GM12875 (cell line): Measurements from ENCODE around the gene SARDH.

Source experiments
- H3K4me3 ChIP-seq: one replicate; pipeline ENCODE4 v1.5.1; 2011; ENCODE audit warnings: low read depth, low read length, control low read depth
- TF ChIP-seq, protein P1 (sequence below): IDR thresholded peaks from 2 replicates; pipeline ENCODE4 v1.5.1; 2011; ENCODE audit warnings: low read depth, mild to moderate bottlenecking, control low read depth, inconsistent platforms, low read length, moderate library complexity, borderline replicate concordance; ENCODE audit not compliant: insufficient read depth

Gene SARDH

DNA sequence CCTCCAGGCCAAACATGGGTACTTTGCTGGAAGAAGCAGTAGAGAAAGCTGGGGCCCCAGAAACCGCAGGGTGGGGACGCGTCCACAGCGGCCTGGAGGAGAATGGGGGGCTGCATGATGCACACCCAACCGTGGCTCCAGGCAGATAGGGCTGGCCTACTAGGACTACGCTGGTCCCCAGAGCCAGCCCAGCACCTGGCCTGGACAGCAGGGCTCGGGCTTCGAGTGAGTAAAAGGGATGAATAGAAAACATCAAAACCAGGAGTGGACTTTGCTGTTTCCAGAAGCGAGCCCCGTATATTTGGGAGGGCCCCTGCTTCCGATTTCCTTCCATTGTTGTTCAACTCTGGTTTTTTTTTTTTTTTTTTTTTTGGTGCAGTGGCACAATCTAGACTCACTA lies 71.3 kb downstream of the SARDH start:
- no peak overlapping the region for H3K4me3 ChIP-seq
- TF ChIP-seq, protein P1, sequence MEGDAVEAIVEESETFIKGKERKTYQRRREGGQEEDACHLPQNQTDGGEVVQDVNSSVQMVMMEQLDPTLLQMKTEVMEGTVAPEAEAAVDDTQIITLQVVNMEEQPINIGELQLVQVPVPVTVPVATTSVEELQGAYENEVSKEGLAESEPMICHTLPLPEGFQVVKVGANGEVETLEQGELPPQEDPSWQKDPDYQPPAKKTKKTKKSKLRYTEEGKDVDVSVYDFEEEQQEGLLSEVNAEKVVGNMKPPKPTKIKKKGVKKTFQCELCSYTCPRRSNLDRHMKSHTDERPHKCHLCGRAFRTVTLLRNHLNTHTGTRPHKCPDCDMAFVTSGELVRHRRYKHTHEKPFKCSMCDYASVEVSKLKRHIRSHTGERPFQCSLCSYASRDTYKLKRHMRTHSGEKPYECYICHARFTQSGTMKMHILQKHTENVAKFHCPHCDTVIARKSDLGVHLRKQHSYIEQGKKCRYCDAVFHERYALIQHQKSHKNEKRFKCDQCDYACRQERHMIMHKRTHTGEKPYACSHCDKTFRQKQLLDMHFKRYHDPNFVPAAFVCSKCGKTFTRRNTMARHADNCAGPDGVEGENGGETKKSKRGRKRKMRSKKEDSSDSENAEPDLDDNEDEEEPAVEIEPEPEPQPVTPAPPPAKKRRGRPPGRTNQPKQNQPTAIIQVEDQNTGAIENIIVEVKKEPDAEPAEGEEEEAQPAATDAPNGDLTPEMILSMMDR = no peak

DNA sequence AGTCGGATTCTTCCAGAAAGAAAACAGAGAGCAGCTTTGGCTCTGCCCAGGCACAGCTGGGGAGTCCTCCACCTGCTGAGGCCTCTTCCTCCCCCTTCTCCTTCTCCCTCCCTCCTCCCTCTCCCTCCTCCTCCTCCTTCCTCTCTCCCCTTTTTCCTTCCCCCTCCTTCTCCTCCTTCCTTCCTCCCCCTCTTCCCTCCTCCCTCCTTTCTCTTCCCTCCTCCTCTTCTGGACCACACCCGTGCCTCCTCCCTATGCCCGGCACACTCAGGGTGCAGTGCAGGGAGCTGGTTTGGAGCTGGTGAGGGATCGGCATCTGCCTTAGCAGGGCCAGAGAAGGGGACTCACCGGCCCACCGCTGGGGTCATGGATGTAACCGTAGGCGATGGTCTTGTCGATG lies 71.8 kb downstream of the SARDH start:
- no peak overlapping the region for H3K4me3 ChIP-seq
- TF ChIP-seq, protein P1 = no peak

DNA sequence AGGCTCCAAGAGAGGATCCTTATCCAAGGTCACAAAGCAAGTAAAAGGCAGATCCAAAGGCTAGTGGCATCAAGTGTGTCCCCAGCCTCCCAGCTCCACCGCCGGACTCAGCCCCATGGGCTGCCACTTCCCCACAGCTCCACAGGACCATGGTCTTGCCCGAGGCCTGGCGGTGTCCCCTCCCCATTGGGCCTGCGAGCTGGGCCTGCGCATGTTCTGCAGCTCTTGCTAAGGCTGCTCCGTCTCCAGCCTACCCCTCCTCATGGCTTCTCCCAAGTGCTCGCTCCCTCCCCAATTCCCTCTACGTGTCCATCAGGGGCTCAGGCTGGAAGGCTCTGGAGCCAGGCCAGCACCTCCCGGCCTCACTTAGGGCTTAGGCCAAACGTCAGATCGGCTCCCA lies 72.6 kb downstream of the SARDH start:
- TF ChIP-seq, protein P1 = no peak
- H3K4me3 ChIP-seq = no peak overlapping the region

DNA sequence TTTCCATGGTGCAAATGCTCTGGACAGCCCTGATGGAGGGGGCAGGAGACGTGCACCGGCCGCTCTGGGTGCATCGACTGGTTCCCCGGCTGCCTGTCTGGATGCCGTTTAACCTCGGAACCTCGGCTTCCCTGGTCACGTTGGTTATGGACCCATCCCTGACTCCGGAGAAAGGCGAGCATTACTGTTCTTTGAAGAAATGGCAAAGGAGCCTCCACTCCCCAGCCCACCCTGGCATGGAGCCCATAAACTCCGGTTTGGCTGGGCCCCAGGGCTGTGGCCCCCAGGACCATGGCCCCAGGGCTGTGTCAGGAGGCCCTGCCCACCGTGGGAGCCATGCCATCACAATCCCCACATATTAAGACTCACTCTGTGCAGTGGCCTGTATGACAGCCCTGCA lies 73.1 kb downstream of the SARDH start:
- TF ChIP-seq, protein P1 = no peak
- H3K4me3 ChIP-seq = no peak overlapping the region

DNA sequence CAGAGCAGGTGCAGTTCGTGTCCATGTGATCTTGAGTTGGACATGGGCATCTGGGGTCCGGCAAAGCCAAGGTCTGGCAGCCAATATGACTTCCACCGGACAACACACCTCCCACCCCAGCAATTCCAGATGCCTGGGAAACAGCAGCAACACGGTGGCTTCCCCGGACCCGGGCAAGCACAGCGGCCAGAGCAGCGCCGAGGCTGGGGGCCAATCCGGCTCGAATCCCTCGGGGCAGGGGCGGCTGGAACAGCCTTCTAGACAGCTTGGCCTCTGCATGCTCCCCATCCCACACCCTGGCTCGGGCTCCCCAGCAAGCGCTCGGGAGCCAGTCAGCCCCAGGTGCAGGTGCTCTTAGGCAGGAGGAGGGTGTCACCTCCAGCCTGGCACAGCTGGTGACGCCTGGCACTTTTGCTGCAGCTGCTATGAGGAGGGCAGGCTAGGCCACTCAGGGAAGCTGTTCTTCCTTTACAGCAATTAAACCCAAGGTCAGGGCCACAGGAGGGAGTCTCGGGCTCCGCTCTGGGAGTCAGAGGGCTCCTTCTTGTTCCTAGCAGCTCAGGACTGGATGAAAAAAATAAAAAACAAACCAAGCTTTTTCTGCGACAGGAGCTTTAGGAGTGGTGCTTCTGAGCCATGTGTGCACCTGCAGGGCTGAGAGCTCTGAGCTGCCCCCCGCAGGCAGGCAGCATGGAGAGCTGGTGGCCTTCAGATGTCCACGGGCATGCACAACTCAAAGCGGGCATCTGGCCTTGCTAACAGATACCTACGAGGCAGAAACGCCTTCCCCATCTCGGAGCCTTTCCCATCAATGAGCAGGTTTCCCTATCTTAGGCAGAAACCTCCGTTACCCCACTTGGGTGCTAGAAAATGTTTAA lies 73.7 kb downstream of the SARDH start:
- H3K4me3 ChIP-seq = no peak overlapping the region
- TF ChIP-seq, protein P1 = 0 out of 2 replicates have a peak, but pooled peaks have one; percentile 2

DNA sequence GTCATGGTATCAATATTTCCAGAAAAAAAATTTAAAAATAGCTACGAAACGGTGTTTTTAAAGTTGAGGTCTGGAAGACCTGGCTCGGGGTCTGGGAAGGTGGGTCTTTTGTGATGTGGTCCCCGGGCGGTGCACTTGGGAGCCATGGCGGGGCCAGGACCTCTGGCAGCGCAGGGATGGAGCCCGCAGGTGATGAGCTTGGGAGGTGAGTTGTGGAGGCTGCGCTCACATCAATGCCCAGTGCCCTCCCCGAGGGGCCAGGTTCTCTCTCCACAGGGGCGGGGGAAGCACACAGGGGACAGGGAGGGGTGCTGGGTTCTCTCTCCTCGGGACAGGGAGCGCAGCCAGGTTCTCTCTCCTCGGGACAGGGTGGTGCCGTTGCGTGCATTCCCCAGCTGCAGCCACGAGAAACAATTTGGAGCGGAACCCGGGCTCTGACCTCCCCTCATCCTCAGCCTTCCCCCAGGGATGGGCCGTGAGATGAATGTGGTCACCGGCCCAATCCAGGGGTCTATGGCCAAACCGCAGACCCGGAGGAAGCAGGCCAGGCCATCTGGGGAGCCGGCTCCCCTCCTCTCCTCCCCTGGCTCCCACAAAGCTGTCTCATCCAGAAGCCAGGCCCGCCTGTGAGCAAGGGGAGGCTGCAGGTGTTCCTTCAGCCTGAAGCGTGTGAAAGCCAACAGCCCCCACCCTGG lies 76.2 kb downstream of the SARDH start:
- no peak overlapping the region for H3K4me3 ChIP-seq
- TF ChIP-seq, protein P1 = no peak
